GDM1 (cell line): ENCODE results near the gene SLC9A7.

Experiments
- DNase-seq: peaks from one replicate; lab custom pipeline; 2025; lab: John Stamatoyannopoulos, UW

Gene SLC9A7

GRCh38 chrX:46602468-46603102 lies 156.3 kb downstream of the SLC9A7 start:
- DNase-seq, result no peak

DNA sequence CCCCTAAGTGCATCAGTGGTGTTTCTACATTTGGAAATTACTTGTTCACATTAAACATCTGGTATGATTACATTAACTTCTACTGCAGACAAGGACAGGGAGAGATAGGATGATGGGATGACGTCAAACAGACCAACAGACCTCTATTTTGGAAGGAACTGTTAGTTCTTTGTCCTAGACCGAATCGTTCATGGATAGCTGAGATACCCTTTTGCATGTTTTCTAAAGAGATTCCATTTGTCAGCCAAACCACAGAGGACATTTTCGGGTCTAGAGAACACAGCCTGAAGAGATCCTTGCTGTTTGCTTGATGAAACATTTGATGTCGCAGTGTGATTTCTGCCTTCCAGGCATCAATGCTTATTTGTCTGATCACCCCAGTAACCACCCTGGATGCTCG lies 157.6 kb downstream of the SLC9A7 start:
- no peak for DNase-seq

DNA sequence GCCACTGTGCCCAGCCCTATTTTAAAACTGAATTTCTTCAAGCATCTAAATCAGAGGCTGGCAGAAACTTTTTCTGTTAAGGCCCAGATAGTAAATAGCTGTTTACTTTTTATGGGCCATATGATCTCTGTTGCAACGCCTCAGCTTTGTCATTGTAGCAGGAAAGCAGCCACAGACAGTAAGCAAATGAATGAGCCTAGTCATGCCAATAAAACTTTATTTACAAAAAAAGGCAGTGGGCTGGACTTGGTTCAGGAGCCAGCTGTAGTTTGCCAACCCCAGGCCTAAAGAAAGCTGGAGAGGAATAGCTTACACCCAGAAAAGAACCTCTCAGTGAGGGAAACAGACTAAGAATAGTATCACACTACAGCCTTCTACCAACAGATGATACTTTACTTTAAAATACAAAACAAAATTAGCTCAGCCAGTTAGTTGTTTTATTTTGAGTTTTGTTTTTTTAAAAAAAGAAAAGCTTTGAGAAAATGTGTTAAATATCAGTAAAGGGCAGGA lies 159.8 kb downstream of the SLC9A7 start:
- no peak for DNase-seq

- no peak for DNase-seq
Observed at GRCh38 chrX:46597771-46598170, 161.1 kb downstream of the SLC9A7 start.

GRCh38 chrX:46597208-46597607 lies 161.7 kb downstream of the SLC9A7 start:
- no peak for DNase-seq

DNA sequence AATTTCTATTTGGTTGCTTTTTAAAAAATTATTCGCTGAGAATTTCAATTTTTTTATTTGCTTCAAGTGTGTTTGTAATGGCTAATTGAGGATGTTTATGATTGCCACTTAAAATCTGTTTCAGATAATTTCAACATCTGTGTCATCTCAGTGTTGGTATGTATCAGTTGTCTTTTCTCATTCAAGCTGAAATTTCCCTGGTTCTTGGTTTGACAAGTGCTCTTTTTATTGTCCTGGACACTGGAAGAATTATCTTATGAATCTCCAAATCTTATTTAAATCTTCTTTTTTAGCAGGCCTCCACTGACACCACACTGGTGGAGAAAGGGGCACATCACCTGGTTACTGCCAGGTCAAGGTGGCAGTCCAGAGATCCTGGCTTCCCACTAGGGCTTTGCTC lies 163.8 kb downstream of the SLC9A7 start:
- DNase-seq, result no peak

DNA sequence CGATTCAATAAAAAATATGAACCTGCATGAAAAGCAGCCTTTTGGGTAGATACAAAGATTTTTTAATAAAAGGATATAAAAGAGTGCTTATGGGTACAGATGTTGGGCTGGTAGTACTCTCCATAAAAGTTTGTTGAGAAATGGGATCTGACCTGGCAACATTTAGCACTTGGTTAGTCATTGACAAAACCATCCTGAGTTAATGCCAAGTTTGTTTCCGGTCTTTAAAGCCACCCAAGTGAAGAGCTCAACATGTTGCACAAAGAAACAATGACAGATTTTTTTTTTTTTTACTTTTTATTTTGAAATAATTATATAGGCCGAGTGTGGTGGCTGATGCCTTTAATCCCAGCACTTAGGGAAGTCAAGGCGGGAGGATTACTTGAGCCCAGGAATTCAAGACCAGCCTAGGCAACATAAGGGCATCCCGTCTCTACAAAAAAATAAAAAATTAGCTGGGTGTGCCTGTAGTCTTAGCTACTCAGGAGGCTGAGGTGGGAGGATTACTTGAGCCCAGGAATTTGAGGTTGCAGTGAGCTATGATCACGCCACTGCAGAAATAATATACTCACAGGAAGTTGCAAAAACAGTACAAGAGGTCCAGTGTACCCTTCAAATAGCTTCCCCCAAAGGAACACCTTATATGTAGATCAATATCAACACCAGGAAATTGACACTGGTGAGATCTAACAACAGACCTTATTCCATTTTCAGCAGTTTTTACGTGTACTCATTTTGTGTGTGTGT lies 168.8 kb downstream of the SLC9A7 start:
- no peak for DNase-seq

DNA sequence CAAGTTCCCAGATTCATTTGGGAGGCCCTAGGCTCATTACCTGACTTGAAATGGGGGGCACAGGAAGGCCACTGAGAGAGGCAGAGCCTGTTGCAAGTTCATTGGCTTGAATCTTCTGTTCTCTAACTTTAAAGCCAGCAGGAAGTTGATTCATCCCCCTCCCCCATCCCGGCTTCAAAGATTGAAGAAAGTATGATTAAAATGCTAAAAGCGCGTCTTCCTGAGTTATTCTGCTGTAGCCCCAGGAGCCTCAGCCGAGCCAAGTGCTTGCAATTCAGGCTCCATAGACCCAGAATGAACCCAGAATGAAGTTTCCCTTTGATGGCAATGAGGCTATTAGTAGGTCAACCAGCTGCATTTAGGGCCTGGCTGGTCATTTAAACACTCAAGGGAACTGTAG lies 170.7 kb downstream of the SLC9A7 start:
- DNase-seq, result peak; percentile 12

- DNase-seq, result no peak
Observed at GRCh38 chrX:46587753-46588171, 171.2 kb downstream of the SLC9A7 start.

- no peak for DNase-seq
Observed at GRCh38 chrX:46587158-46587557, 171.8 kb downstream of the SLC9A7 start.

DNA sequence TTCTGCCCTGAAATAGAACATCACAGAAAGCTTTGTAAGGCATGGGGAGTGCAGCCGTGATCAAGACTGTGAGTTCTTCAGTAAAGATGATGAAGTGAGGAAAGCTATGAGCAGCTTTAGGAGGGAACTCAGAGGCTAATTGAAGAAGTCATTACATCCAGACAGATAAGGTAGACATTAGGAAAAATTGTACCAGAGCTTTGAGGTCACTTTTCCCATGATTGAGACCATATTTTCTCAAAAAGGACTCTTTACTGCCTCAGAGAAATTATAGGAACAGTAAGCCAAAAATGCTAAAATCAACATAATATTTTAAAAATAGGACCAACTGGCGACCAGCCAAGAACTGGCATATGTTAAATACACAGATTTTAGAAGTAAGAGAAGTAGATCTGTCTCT lies 174.2 kb downstream of the SLC9A7 start:
- no peak for DNase-seq

GRCh38 chrX:46582966-46583365 lies 176.0 kb downstream of the SLC9A7 start:
- DNase-seq, result no peak

GRCh38 chrX:46582325-46582724 lies 176.6 kb downstream of the SLC9A7 start:
- DNase-seq, result no peak

- DNase-seq, result no peak
Observed at GRCh38 chrX:46580613-46581012, 178.3 kb downstream of the SLC9A7 start.

- DNase-seq, result no peak
Observed at GRCh38 chrX:46579250-46579649, 179.7 kb downstream of the SLC9A7 start.

- DNase-seq, result no peak
Observed at GRCh38 chrX:46577221-46578005, 181.5 kb downstream of the SLC9A7 start.

GRCh38 chrX:46576458-46576857 lies 182.5 kb downstream of the SLC9A7 start:
- DNase-seq, result no peak

GRCh38 chrX:46575991-46576392 lies 182.9 kb downstream of the SLC9A7 start:
- no peak for DNase-seq

- DNase-seq, result no peak
Observed at GRCh38 chrX:46575586-46575985, 183.3 kb downstream of the SLC9A7 start.

GRCh38 chrX:46574774-46575381 lies 184.0 kb downstream of the SLC9A7 start:
- peak; percentile 25 for DNase-seq

- no peak for DNase-seq
Observed at GRCh38 chrX:46573892-46574773, 184.8 kb downstream of the SLC9A7 start.
